Measurements from ENCODE around the gene CTAG1B.
"Not testable (repeated sequence)": the region's sequence is repeated elsewhere in the genome, so short reads cannot be mapped to it uniquely, and the experiment has no call there.

DNA sequence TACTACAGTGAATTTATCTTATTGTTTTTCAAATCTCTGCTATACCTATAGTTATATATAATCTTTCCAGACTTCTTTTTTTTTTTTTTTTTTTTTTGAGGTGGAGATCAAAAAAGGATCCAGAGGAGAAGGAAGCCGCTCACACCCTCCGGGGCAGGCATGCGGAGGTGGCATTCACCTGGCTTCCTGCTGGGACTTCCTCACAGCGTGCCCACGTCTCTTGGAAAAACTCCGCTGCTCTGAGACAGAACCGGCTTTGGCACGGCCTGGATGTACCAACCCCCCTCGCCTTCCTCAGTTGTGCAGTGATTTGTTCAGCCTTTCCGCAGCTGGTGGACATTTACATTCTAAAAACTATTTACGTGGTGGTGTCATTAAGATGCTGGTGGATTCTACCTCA is 11.1 kb downstream of the CTAG1B start:
- not testable (repeated sequence) for TF ChIP-seq CTCF, POLR2A (IDR thresholded peaks at IDR 0.05)
